ENCODE results near the gene POC5. TPM values are rescaled to one million over a fixed set of nuclear protein-coding genes. Genes with fewer than 3 reads are reported as not detected.
A peak's percentile ranks its signal among the peaks of the same experiment; 100 is the strongest.

POC5 gene
- 9.3 and 13.1 TPM in 2 replicates for total RNA-seq (2016; rRNA removed; fragmentation: Illumina TruSeq; extraction: Trizol)
- 5.0 and 6.9 TPM in 2 replicates for total RNA-seq (2016; cell fraction: cytosol; rRNA removed; fragmentation: Illumina TruSeq; extraction: Trizol; ENCODE audit: low read depth)
- total RNA-seq (2016; cell fraction: insoluble cytoplasmic fraction; rRNA removed; fragmentation: Illumina TruSeq; extraction: Trizol): 9.2 and 11.7 TPM in 2 replicates
- total RNA-seq (2016; cell fraction: membrane; rRNA removed; fragmentation: Illumina TruSeq; extraction: Trizol): 4.4 and 4.8 TPM in 2 replicates
- total RNA-seq (2016; cell fraction: nucleus; rRNA removed; fragmentation: Illumina TruSeq; extraction: Trizol): 11.7 and 15.5 TPM in 2 replicates
- 5.7 and 6.9 TPM in 2 replicates for polyA plus RNA-seq (2011; rRNA removed)
- 4.1 and 4.4 TPM in 2 replicates for polyA plus RNA-seq (2011; cell fraction: cytosol; rRNA removed)
- polyA plus RNA-seq (2011; cell fraction: nucleus; rRNA removed): 7.1 and 9.2 TPM in 2 replicates
- polyA plus RNA-seq (2012): 4.7 and 5.9 TPM in 2 replicates
- 0.94 and 1.6 TPM in 2 replicates for polyA plus RNA-seq (2016; cell fraction: cytosol; fragmentation: Illumina TruSeq; extraction: Trizol; ENCODE audit: low read depth)
- polyA plus RNA-seq (2016; cell fraction: insoluble cytoplasmic fraction; fragmentation: Illumina TruSeq; extraction: Trizol; ENCODE audit: low read depth): 9.1 and 9.3 TPM in 2 replicates
- 1.8 TPM in 2 replicates for polyA plus RNA-seq (2016; cell fraction: membrane; fragmentation: Illumina TruSeq; extraction: Trizol; ENCODE audit: low read depth)
- polyA plus RNA-seq (2016; cell fraction: nucleus; fragmentation: Illumina TruSeq; extraction: Trizol; ENCODE audit: insufficient read depth, low read depth): 15.6 and 20.1 TPM in 2 replicates
- polyA minus RNA-seq (2011; rRNA and poly(A)+ RNA removed; ENCODE audit: low replicate concordance): 4.7 and 12.2 TPM in 2 replicates
- 2.9 and 9.3 TPM in 2 replicates for polyA minus RNA-seq (2011; cell fraction: cytosol; rRNA and poly(A)+ RNA removed)
- 25.0 and 26.4 TPM in 2 replicates for polyA minus RNA-seq (2011; cell fraction: nucleus; rRNA and poly(A)+ RNA removed)
- percentile 65 among the genes with signal in this experiment for Bru-seq, nascent RNA
- percentile 58 among the genes with signal in this experiment for BruChase-seq, experiment 1, labeled RNA remaining after a 6-hour chase
- BruChase-seq, experiment 2, labeled RNA remaining after a 2-hour chase: percentile 63 among the genes with signal in this experiment
- long read RNA-seq, experiment 1, transcript POC5-202 (12 exons, 2,229 nt): major isoform, 5 of 9 reads
- long read RNA-seq, experiment 1, partial matches to known transcripts: 2 of 9 reads
- long read RNA-seq, experiment 1, other reads (novel, unspliced or antisense): 2 of 9 reads
- long read RNA-seq, experiment 2, partial matches to known transcripts: 2 of 10 reads
- long read RNA-seq, experiment 2, other reads (novel, unspliced or antisense): 7 of 10 reads

- 3% methylated on average over 17 of the region's 51 CpGs for WGBS (ENCODE audit: low lambda C conversion rate)
- ATAC-seq (peak; percentile 96), FAIRE-seq (peak; percentile 83), DNase-seq (ENCODE audit: low spot score) (peak; percentile 96)
- Histone ChIP-seq H2AFZ (ENCODE audit: low read length) (peak within 1 kb of the TSS; percentile 84), H3K79me2 (ENCODE audit: insufficient read depth, low read length) (peaks cover 13% of the 10 kb centered on the region), H3K9me3 (ENCODE audit: low read length) (no peaks in the 10 kb centered on the region), H3K27ac (ENCODE audit: extremely low read length, insufficient read depth, low read length) (peak within 1 kb of the TSS; percentile 83), H4K20me1 (ENCODE audit: insufficient read depth, low read length) (no peaks in the 10 kb centered on the region), H3K4me1 (ENCODE audit: insufficient read depth, low read length) (peaks cover 38% of the 10 kb centered on the region), H3K4me2 (ENCODE audit: low read depth, low read length) (peak within 1 kb of the TSS; percentile 87), H3K9ac (ENCODE audit: insufficient read depth, low read depth, low read length) (peak within 1 kb of the TSS; percentile 75), H3K36me3 (replicated peaks in 1 of 2; ENCODE audit: control insufficient read depth in 1 of 2, insufficient read depth in 2 of 2, low read length in 2 of 2) (peaks cover 0 to 5% of the 10 kb centered on the region in 2 experiments; a peak in 1 of 5 replicates), H3K27me3 (ENCODE audit: control insufficient read depth in 1 of 2, insufficient read depth in 2 of 2, low read length in 2 of 2) (no peaks in the 10 kb centered on the region), H3K4me3 (replicated peaks in 1 of 3; ENCODE audit: insufficient read depth in 1 of 3, low read depth in 2 of 3, low read length in 3 of 3) (peak within 1 kb of the TSS; percentile 87 to 97 (median 97))
- BruUV-seq (replicated peaks): TSS peak; percentile 58
- POLR2A ChIA-PET: interaction anchor here (0.5 to 1.5 kb wide), 8 partner anchors 11 to 497 kb away, joined by 3 to 5 read pairs (median 4); partner anchors contain the start of genes ANKRD31 and HMGCR
- CTCF ChIA-PET (ENCODE audit: low intra/inter-chr PET ratio, low total read pairs): no interaction called here
- intact Hi-C loops (cut with micrococcal nuclease; ENCODE audit: unreplicated experiment) (no loop called here), in situ Hi-C loops (cut with HindIII; ENCODE audit: extremely low pct_ligation_motif_present, low pct_unique_long_range_greater_than_20kb) (no loop called here)
- TF ChIP-seq ZNF550 (CRISPR knock-in tag; IDR thresholded peaks at IDR 0.05; ENCODE audit: borderline replicate concordance): no peak
- TF ChIP-seq CBFB (CRISPR knock-in tag; IDR thresholded peaks at IDR 0.05): peak; percentile 45; the same call in 1 of the 2 replicates
- no peak for TF ChIP-seq LBX2 (CRISPR knock-in tag; IDR thresholded peaks at IDR 0.05; ENCODE audit: borderline replicate concordance)
- TF ChIP-seq RAD21 (CRISPR knock-in tag; IDR thresholded peaks at IDR 0.05): peak; percentile 8; the same call in 1 of the 2 replicates
- peak; percentile 81 for TF ChIP-seq ZNF292 (CRISPR knock-in tag; IDR thresholded peaks at IDR 0.05; ENCODE audit: borderline replicate concordance, low read depth)
- peak; percentile 61; the same call in 1 of the 2 replicates for TF ChIP-seq ZNF503 (CRISPR knock-in tag; IDR thresholded peaks at IDR 0.05)
- peak; percentile 26; the same call in 1 of the 2 replicates for TF ChIP-seq SPEN (CRISPR knock-in tag; IDR thresholded peaks at IDR 0.05; ENCODE audit: low read depth)
- no peak for TF ChIP-seq SATB2 (CRISPR knock-in tag; IDR thresholded peaks at IDR 0.05)
- TF ChIP-seq ZBTB20 (CRISPR knock-in tag; IDR thresholded peaks at IDR 0.05; ENCODE audit: borderline replicate concordance, low read depth): no peak
- no peak for TF ChIP-seq DMTF1 (CRISPR knock-in tag; IDR thresholded peaks at IDR 0.05)
These were observed at the start of gene POC5 for GRCh38 chr5:75717082-75717922. POC5 (minus strand) TSS chr5:75717437; CDS start chr5:75712937, 4,500 bp downstream.
